GM12875 (cell line): ENCODE measurements around the gene IST1.

Experiments used
- H3K4me3 ChIP-seq: one replicate; pipeline ENCODE4 v1.5.1; 2011; ENCODE audit warnings: low read depth, low read length, control low read depth
- CTCF ChIP-seq: IDR thresholded peaks from 2 replicates; pipeline ENCODE4 v1.5.1; 2011; ENCODE audit warnings: low read depth, mild to moderate bottlenecking, control low read depth, inconsistent platforms, low read length, moderate library complexity, borderline replicate concordance; ENCODE audit not compliant: insufficient read depth

IST1 gene

GRCh38 chr16:71917900-71918299, 22.6 kb downstream of the IST1 start:
- no peak for TF ChIP-seq CTCF
- no peak overlapping the region for H3K4me3 ChIP-seq

GRCh38 chr16:71919035-71919434, 23.7 kb downstream of the IST1 start:
- TF ChIP-seq CTCF: no peak

GRCh38 chr16:71920658-71921057, 25.3 kb downstream of the IST1 start:
- no peak for TF ChIP-seq CTCF

More at GRCh38 chr16:71919035-71919434, 23.7 kb downstream of the IST1 start:
- no peak overlapping the region for H3K4me3 ChIP-seq

GRCh38 chr16:71923941-71924690, 28.8 kb downstream of the IST1 start:
- no peak for TF ChIP-seq CTCF
- no peak overlapping the region for H3K4me3 ChIP-seq

More at GRCh38 chr16:71920658-71921057, 25.3 kb downstream of the IST1 start:
- H3K4me3 ChIP-seq: no peak overlapping the region

GRCh38 chr16:71924710-71925109, 29.4 kb downstream of the IST1 start:
- no peak for TF ChIP-seq CTCF
- H3K4me3 ChIP-seq: no peak overlapping the region

GRCh38 chr16:71927383-71927782, 32.1 kb downstream of the IST1 start:
- no peak for TF ChIP-seq CTCF
- H3K4me3 ChIP-seq: no peak overlapping the region

- no peak overlapping the region for H3K4me3 ChIP-seq
- TF ChIP-seq CTCF: no peak
Observed at GRCh38 chr16:71927787-71928186, 32.5 kb downstream of the IST1 start.
